ENCODE data around the gene BCAS4.

- no peak for TF ChIP-seq CTCF (IDR thresholded peaks at IDR 0.05; ENCODE audit: low read length)
- TF ChIP-seq EZH2 (IDR thresholded peaks at IDR 0.05; ENCODE audit: borderline replicate concordance, low read length) = no peak
These were observed 3.8 kb downstream of the BCAS4 start for GRCh38 chr20:50798650-50799049.
